K562 (cell line): ENCODE measurements around the gene LHPP. TPM values are rescaled to one million over a fixed set of nuclear protein-coding genes. Genes with fewer than 3 reads are reported as not detected.

ENCODE experiments used
- ATAC-seq: fragments of 200-7000 bp; cut with Tn5 transposase; 3 replicates; pipeline ENCODE4 v1.9.1; 2020; ENCODE audit warnings: moderate library complexity
- BruUV-seq: library from RNA; stranded (reverse); fragments of 400-500 nt; replicated peaks from 2 replicates; lab custom pipeline; 2021; lab: Mats Ljungman, UMichigan
- CTCF ChIA-PET: fragments of 300-600 bp; formaldehyde crosslinking; extraction: SDS; loops from one replicate; lab custom pipeline; 2021; ENCODE audit warnings: low intra/inter-chr PET ratio; lab: Yijun Ruan, JAX
- POLR2A ChIA-PET: fragments of 300-600, 350-650 bp; sonication (Branson Sonifier 250); formaldehyde crosslinking; extraction: SDS; loops from one replicate; lab custom pipeline; 2021; ENCODE audit warnings: antibody characterized with exemption, inconsistent platforms; lab: Yijun Ruan, JAX
- DNase-seq, 4 experiments: peaks; one replicate each; pipeline versions ENCODE4 v3.0.0 to v3.0.0-alpha.2; 2011 to 2018; ENCODE audit warnings: low spot score in 3 of 4, mixed read lengths in 3 of 4; ENCODE audit errors: extremely low read depth in 1 of 4
- FAIRE-seq: peaks from 2 replicates; lab custom pipeline; 2011; peaks lifted over from hg19 to GRCh38; lab: Jason Lieb, UNC
- H2AFZ ChIP-seq: 2 replicates; pipeline ENCODE4 v1.6.0; 2011; ENCODE audit warnings: low read depth, low read length, control low read depth, inconsistent platforms
- H3K27ac ChIP-seq: fragments of 200-600 bp; 3 replicates; pipeline ENCODE4 v1.8.0; 2011; ENCODE audit warnings: low read depth, mild to moderate bottlenecking, control low read depth, inconsistent platforms, low read length, moderate library complexity, mixed read lengths; ENCODE audit errors: extremely low read depth
- H3K27me3 ChIP-seq, 2 experiments: fragments of 300-600 bp in 1 of 2; 2 replicates in 1 of 2; 3 replicates in 1 of 2; pipeline versions ENCODE4 v1.6.0 to v1.8.0; 2011; ENCODE audit warnings: inconsistent platforms in 2 of 2, low read length in 2 of 2, mild to moderate bottlenecking in 1 of 2, mixed read lengths in 1 of 2, moderate library complexity in 1 of 2; ENCODE audit not compliant: control insufficient read depth in 2 of 2, insufficient read depth in 2 of 2
- H3K36me3 ChIP-seq: fragments of 300-600 bp; 3 replicates; pipeline ENCODE4 v1.8.0; 2011; ENCODE audit warnings: mild to moderate bottlenecking, low read length, inconsistent platforms; ENCODE audit not compliant: control insufficient read depth, insufficient read depth
- H3K4me1 ChIP-seq, 2 experiments: fragments of 200-600 bp in 1 of 2; replicated peaks in 1 of 2; 2 replicates in 1 of 2; 3 replicates in 1 of 2; pipeline versions ENCODE4 v1.5.1 to v1.8.0; 2011; ENCODE audit warnings: inconsistent platforms in 2 of 2, low read length in 2 of 2, mild to moderate bottlenecking in 1 of 2, mixed read lengths in 1 of 2, moderate library complexity in 1 of 2; ENCODE audit not compliant: control insufficient read depth in 2 of 2, insufficient read depth in 2 of 2
- H3K4me2 ChIP-seq: 2 replicates; pipeline ENCODE4 v1.6.1; 2011; ENCODE audit warnings: low read length, control low read depth, inconsistent platforms, mixed read lengths; ENCODE audit not compliant: insufficient read depth
- H3K4me3 ChIP-seq: fragments of 200-600 bp; sonication (generic), shearing (Covaris generic); 2 replicates; pipeline ENCODE4 v1.5.1; 2016; ENCODE audit warnings: control low read depth, inconsistent platforms
- H3K79me2 ChIP-seq: fragments of 200-600 bp; 3 replicates; pipeline ENCODE4 v1.8.0; 2011; ENCODE audit warnings: low read length, inconsistent platforms; ENCODE audit not compliant: control insufficient read depth, insufficient read depth
- H3K9ac ChIP-seq, 2 experiments: 2 replicates each; pipeline versions ENCODE4 v1.6.0 to v1.6.1; 2011; ENCODE audit warnings: low read depth in 2 of 2, low read length in 2 of 2, control low read depth in 1 of 2, inconsistent platforms in 1 of 2, mild to moderate bottlenecking in 1 of 2, mixed read lengths in 1 of 2; ENCODE audit not compliant: insufficient read depth in 1 of 2
- H3K9me1 ChIP-seq: one replicate; pipeline ENCODE4 v1.6.0; 2011; ENCODE audit warnings: inconsistent platforms, mild to moderate bottlenecking, low read length, moderate library complexity; ENCODE audit not compliant: control insufficient read depth, insufficient read depth
- H3K9me3 ChIP-seq: replicated peaks from 2 replicates; pipeline ENCODE4 v1.5.1; 2011; ENCODE audit warnings: low read depth, low read length, inconsistent platforms; ENCODE audit not compliant: control insufficient read depth, insufficient read depth
- H4K20me1 ChIP-seq: replicated peaks from 2 replicates; pipeline ENCODE4 v1.6.1; 2011; ENCODE audit warnings: low read length, inconsistent platforms, mixed read lengths; ENCODE audit not compliant: control insufficient read depth, insufficient read depth
- ADNP ChIP-seq: fragments of 200-800 bp; sonication (Bioruptor generic); IDR thresholded peaks from 2 replicates; pipeline ENCODE4 v1.6.1; 2016; ENCODE audit warnings: missing genetic modification characterization, missing compliant biosample characterization
- CLOCK ChIP-seq: fragments of 250-450 bp; sonication (Bioruptor Pico); IDR thresholded peaks from 2 replicates; pipeline ENCODE4 v1.4.0; 2020; ENCODE audit warnings: mild to moderate bottlenecking, moderate library complexity, borderline replicate concordance
- ELF1 ChIP-seq: fragments of 200-800 bp; sonication (Bioruptor generic); IDR thresholded peaks from 2 replicates; pipeline ENCODE4 v1.6.1; 2016; ENCODE audit warnings: missing genetic modification characterization, missing compliant biosample characterization
- HES1 ChIP-seq: fragments of 450-650 bp; IDR thresholded peaks from 2 replicates; pipeline ENCODE4 v1.6.1; 2016; ENCODE audit warnings: low read depth, mild to moderate bottlenecking, moderate library complexity
- HNRNPLL ChIP-seq: fragments of 200-400 bp; formaldehyde crosslinking; IDR thresholded peaks from 2 replicates; pipeline ENCODE4 v1.6.1; 2017; ENCODE audit warnings: low read length, low read depth, mild to moderate bottlenecking; ENCODE audit not compliant: poor library complexity, severe bottlenecking
- JUND ChIP-seq, 2 experiments: IDR thresholded peaks; 2 replicates in 1 of 2; 3 replicates in 1 of 2; pipeline ENCODE4 v1.6.1; 2011; ENCODE audit warnings: borderline replicate concordance in 2 of 2, low read depth in 2 of 2, low read length in 2 of 2, improper control_type of control experiment in 1 of 2, missing biosample characterization in 1 of 2, missing genetic modification characterization in 1 of 2, missing genetic modification reagents in 1 of 2
- PCBP1 ChIP-seq: fragments of 200-400 bp; formaldehyde crosslinking; IDR thresholded peaks from 2 replicates; pipeline ENCODE4 v1.6.1; 2018; ENCODE audit warnings: mild to moderate bottlenecking, low read depth, low read length; ENCODE audit not compliant: poor library complexity, severe bottlenecking
- SUPT5H ChIP-seq: fragments of 450-650 bp; IDR thresholded peaks from 2 replicates; pipeline ENCODE4 v1.6.1; 2016
- TOE1 ChIP-seq, 2 experiments: fragments of 450-650 bp in 1 of 2; sonication (generic) in 1 of 2; formaldehyde crosslinking in 1 of 2; IDR thresholded peaks; 2 replicates each; pipeline versions ENCODE4 v1.7.1 to v1.8.0; 2016 to 2022; ENCODE audit warnings: borderline replicate concordance in 2 of 2, mild to moderate bottlenecking in 2 of 2, antibody characterized with exemption in 1 of 2, inconsistent platforms in 1 of 2, low read depth in 1 of 2, missing genetic modification reagents in 1 of 2, moderate library complexity in 1 of 2
- WGBS: fragments of 100-300 bp; shearing (Covaris generic); methylation state at CpG from one replicate; pipeline ENCODE4 v1.1.6; 2016; ENCODE audit warnings: low coverage, mixed read lengths; ENCODE audit not compliant: insufficient coverage; ENCODE audit errors: missing lambda C conversion rate; 5-methylcytosine and 5-hydroxymethylcytosine counted together
- in situ Hi-C: fragments of 300-500 bp; cut with MboI; formaldehyde crosslinking; loops from 4 replicates; pipeline ENCODE4 v1.15.0; 2018; ENCODE audit warnings: inconsistent platforms, mixed read lengths
- intact Hi-C: fragments of 100-400 bp; cut with micrococcal nuclease; formaldehyde crosslinking; loops from 2 replicates; pipeline ENCODE4 v1.14.2; 2022
- polyA plus RNA-seq, 8 experiments: library from polyadenylated mRNA; depleted of rRNA in 4 of 8; stranded (reverse) in 5 of 8; unstranded in 3 of 8; fragments of >200 nt; fragmentation: Nextera tagmentation in 2 of 8; fragmentation: Illumina TruSeq in 1 of 8; extraction: Ambion mirVana in 2 of 8; extraction: Trizol in 1 of 8; gene quantifications; 2 replicates each; pipeline versions ENCODE4 v1.2.1 to v1.2.3, GENCODE V29; 2011 to 2014; ENCODE audit warnings: inconsistent platforms in 1 of 8, missing spikeins in 1 of 8
- total RNA-seq, 7 experiments: library from RNA; depleted of rRNA in 6 of 7; stranded (reverse); fragments of >200 nt in 6 of 7; fragmentation: Illumina TruSeq in 2 of 7; extraction: Trizol in 2 of 7; gene quantifications; 2 replicates each; pipeline versions ENCODE4 v1.2.1 to v1.2.3, GENCODE V29; 2011 to 2021; ENCODE audit warnings: low replicate concordance in 1 of 7

The LHPP gene
- total and polyA plus RNA-seq, 9 of the 15 experiments (the other 6 are each of a cell fraction or from before 2014, with no cell fraction given) = 0.34 to 7.4 (median 3.0) TPM

GRCh38 chr10:124518366-124518765 lies 56.7 kb downstream of the LHPP start:
- 28% methylated on average over 8 of the region's 15 CpGs for WGBS
- H3K4me2 ChIP-seq = no peak overlapping the region
- in situ Hi-C loops = loop anchor here (25.0 kb wide), 1 partner anchor 506 kb away; no protein-coding TSS in a partner anchor

More at GRCh38 chr10:124518366-124518765, 56.7 kb downstream of the LHPP start:
- FAIRE-seq (no peak), DNase-seq (no peak), ATAC-seq (no peak)
- Histone ChIP-seq H4K20me1 (no peaks in the 10 kb centered on the region), H3K9me1 (no peaks in the 10 kb centered on the region), H3K79me2 (no peaks in the 10 kb centered on the region), H3K27me3 (peaks cover 0 to 29% of the 10 kb centered on the region in 2 experiments; a peak in 3 of 5 replicates), H3K4me3 (no peak overlapping the region), H3K36me3 (no peaks in the 10 kb centered on the region), H3K9me3 (no peaks in the 10 kb centered on the region), H3K9ac (no peak overlapping the region), H3K4me1 (peaks cover 0 to 23% of the 10 kb centered on the region in 2 experiments; a peak in 2 of 5 replicates), H3K27ac (no peak overlapping the region), H2AFZ (no peak overlapping the region)
- intact Hi-C loops = no loop called here
- no TSS peak for BruUV-seq
- CTCF ChIA-PET = no interaction called here
- POLR2A ChIA-PET = no interaction called here
- TF ChIP-seq HNRNPLL (no peak), PCBP1 (no peak), HES1 (no peak), TOE1 (IDR thresholded peaks at IDR 0.05; ENCODE audit: borderline replicate concordance) (no peak), TOE1 (CRISPR knock-in tag; IDR thresholded peaks at IDR 0.05; ENCODE audit: borderline replicate concordance, low read depth) (no peak), ELF1 (tag) (no peak), CLOCK (CRISPR knock-in tag) (no peak), SUPT5H (no peak), JUND (IDR thresholded peaks at IDR 0.05; ENCODE audit: borderline replicate concordance, low read depth, low read length) (no peak), JUND (tag; IDR thresholded peaks at IDR 0.05; ENCODE audit: borderline replicate concordance, low read depth, low read length) (no peak), ADNP (no peak)
